H1 (cell line): ENCODE measurements around the gene ILKAP. TPM values are rescaled to one million over a fixed set of nuclear protein-coding genes. Genes with fewer than 3 reads are reported as not detected.
A peak's percentile ranks its signal among the peaks of the same experiment; 100 is the strongest.

Experiments used
- CTCF ChIA-PET: fragments of 300-600 bp; sonication (Branson Sonifier 250); formaldehyde crosslinking; loops from one replicate; lab custom pipeline; 2021; ENCODE audit not compliant: partially characterized antibody; lab: Charles Lee
- POLR2A ChIA-PET: fragments of 300-600 bp; sonication (Branson Sonifier 250); formaldehyde crosslinking; loops from one replicate; lab custom pipeline; 2021; ENCODE audit warnings: inconsistent platforms; ENCODE audit not compliant: partially characterized antibody; lab: Charles Lee
- DNase-seq, 2 experiments: peaks; one replicate each; pipeline versions ENCODE4 v3.0.0 to v3.0.0-alpha.2; 2010 to 2022; ENCODE audit warnings: low spot score in 2 of 2, low read depth in 1 of 2, mixed read lengths in 1 of 2
- FAIRE-seq: peaks from 2 replicates; lab custom pipeline; 2011; peaks lifted over from hg19 to GRCh38; lab: Jason Lieb, UNC
- H2AFZ ChIP-seq: 2 replicates; pipeline ENCODE4 v1.8.1; 2012; ENCODE audit warnings: low read length, inconsistent platforms
- H2AK5ac ChIP-seq: 2 replicates; pipeline ENCODE4 v1.6.1; 2013; ENCODE audit warnings: low read depth, low read length
- H2BK120ac ChIP-seq: replicated peaks from 2 replicates; pipeline ENCODE3; 2013; ENCODE audit warnings: low read depth, low read length, inconsistent platforms
- H2BK12ac ChIP-seq: 2 replicates; pipeline ENCODE4 v1.6.1; 2013; ENCODE audit warnings: low read depth, low read length
- H2BK15ac ChIP-seq: 2 replicates; pipeline ENCODE4 v1.6.1; 2013; ENCODE audit warnings: low read length
- H2BK20ac ChIP-seq: 2 replicates; pipeline ENCODE4 v1.6.1; 2013; ENCODE audit warnings: low read length
- H2BK5ac ChIP-seq: 2 replicates; pipeline ENCODE4 v1.6.1; 2013; ENCODE audit warnings: low read depth, low read length
- H3K14ac ChIP-seq: 2 replicates; pipeline ENCODE4 v1.6.1; 2013; ENCODE audit warnings: inconsistent platforms; ENCODE audit not compliant: insufficient read length
- H3K18ac ChIP-seq: 2 replicates; pipeline ENCODE4 v1.6.1; 2013; ENCODE audit warnings: low read length; ENCODE audit errors: extremely low read depth
- H3K23ac ChIP-seq: 2 replicates; pipeline ENCODE4 v1.6.1; 2013; ENCODE audit warnings: inconsistent platforms; ENCODE audit not compliant: insufficient read length
- H3K23me2 ChIP-seq: 2 replicates; pipeline ENCODE4 v1.6.1; 2013; ENCODE audit warnings: low read depth, low read length
- H3K27ac ChIP-seq: 2 replicates; pipeline ENCODE4 v1.6.1; 2011; ENCODE audit warnings: low read depth, low read length, inconsistent platforms
- H3K27me3 ChIP-seq, 4 experiments: replicated peaks in 1 of 4; 1 replicate in 1 of 4; 2 replicates in 3 of 4; pipeline versions ENCODE4 v1.6.1 to v1.8.1; 2011 to 2013; ENCODE audit warnings: low read length in 3 of 4, mild to moderate bottlenecking in 3 of 4, inconsistent platforms in 2 of 4, mixed read lengths in 2 of 4, moderate library complexity in 1 of 4; ENCODE audit not compliant: control insufficient read depth in 3 of 4, insufficient read depth in 3 of 4; ENCODE audit errors: extremely low read depth in 1 of 4
- H3K36me3 ChIP-seq, 4 experiments: 2 replicates each; pipeline versions ENCODE4 v1.6.1 to v1.8.1; 2011 to 2013; ENCODE audit warnings: mild to moderate bottlenecking in 4 of 4, low read length in 3 of 4, moderate library complexity in 2 of 4, control low read depth in 1 of 4, inconsistent platforms in 1 of 4; ENCODE audit not compliant: insufficient read depth in 4 of 4, control insufficient read depth in 2 of 4
- H3K4ac ChIP-seq: replicated peaks from 2 replicates; pipeline ENCODE3; 2013; ENCODE audit warnings: low read length, low read depth, mixed read lengths, inconsistent platforms; ENCODE audit not compliant: insufficient read length
- H3K4me1 ChIP-seq, 4 experiments: replicated peaks in 1 of 4; 1 replicate in 1 of 4; 2 replicates in 3 of 4; pipeline versions ENCODE4 v1.6.1 to v1.8.1; 2011 to 2013; ENCODE audit warnings: low read length in 3 of 4, inconsistent platforms in 2 of 4, mixed read lengths in 1 of 4; ENCODE audit not compliant: insufficient read depth in 4 of 4, control insufficient read depth in 3 of 4
- H3K4me2 ChIP-seq, 2 experiments: 2 replicates each; pipeline versions ENCODE4 v1.6.1 to v1.8.1; 2011 to 2013; ENCODE audit warnings: low read depth in 2 of 2, low read length in 2 of 2, control low read depth in 1 of 2, inconsistent platforms in 1 of 2, mild to moderate bottlenecking in 1 of 2; ENCODE audit not compliant: insufficient read depth in 1 of 2
- H3K4me3 ChIP-seq, 4 experiments: fragments of 200-600, 300-600 bp in 1 of 4; sonication (generic), shearing (Covaris generic), sonication (Bioruptor Twin) in 1 of 4; 2 replicates each; pipeline versions ENCODE4 v1.5.1 to v1.8.1; 2011 to 2016; ENCODE audit warnings: low read length in 4 of 4, low read depth in 3 of 4, control low read depth in 2 of 4, inconsistent platforms in 2 of 4, mild to moderate bottlenecking in 2 of 4, mixed read lengths in 1 of 4, moderate library complexity in 1 of 4; ENCODE audit not compliant: insufficient read depth in 2 of 4; ENCODE audit errors: extremely low read depth in 1 of 4
- H3K56ac ChIP-seq: replicated peaks from 2 replicates; pipeline ENCODE3; 2013; ENCODE audit warnings: low read depth, mild to moderate bottlenecking, mixed read lengths, low read length, inconsistent platforms; ENCODE audit not compliant: insufficient read length
- H3K79me1 ChIP-seq: 2 replicates; pipeline ENCODE4 v1.6.1; 2013; ENCODE audit warnings: low read depth, low read length, control low read depth
- H3K79me2 ChIP-seq, 2 experiments: 2 replicates each; pipeline versions ENCODE4 v1.6.1 to v1.8.1; 2012 to 2013; ENCODE audit warnings: low read length in 2 of 2, mild to moderate bottlenecking in 2 of 2, inconsistent platforms in 1 of 2; ENCODE audit not compliant: insufficient read depth in 2 of 2, control insufficient read depth in 1 of 2
- H3K9ac ChIP-seq, 4 experiments: replicated peaks in 1 of 4; 1 replicate in 1 of 4; 2 replicates in 3 of 4; pipeline versions ENCODE4 v1.6.1 to v1.8.1; 2011 to 2013; ENCODE audit warnings: low read depth in 3 of 4, low read length in 3 of 4, control low read depth in 2 of 4, mild to moderate bottlenecking in 2 of 4, moderate library complexity in 2 of 4, inconsistent platforms in 1 of 4; ENCODE audit errors: extremely low read depth in 1 of 4
- H3K9me3 ChIP-seq, 2 experiments: 2 replicates each; pipeline versions ENCODE4 v1.6.1 to v1.8.1; 2012 to 2013; ENCODE audit warnings: mild to moderate bottlenecking in 2 of 2, moderate library complexity in 2 of 2, control low read depth in 1 of 2, inconsistent platforms in 1 of 2, low read depth in 1 of 2, low read length in 1 of 2, mixed read lengths in 1 of 2; ENCODE audit not compliant: insufficient read depth in 2 of 2
- H4K20me1 ChIP-seq, 2 experiments: replicated peaks in 1 of 2; 2 replicates each; pipeline versions ENCODE3 to v1.8.1; 2011 to 2013; ENCODE audit warnings: inconsistent platforms in 2 of 2, low read length in 2 of 2, mild to moderate bottlenecking in 1 of 2; ENCODE audit not compliant: insufficient read depth in 2 of 2, control insufficient read depth in 1 of 2
- H4K5ac ChIP-seq: 2 replicates; pipeline ENCODE4 v1.6.1; 2013; ENCODE audit warnings: low read length, low read depth, mixed read lengths, inconsistent platforms; ENCODE audit not compliant: insufficient read length
- H4K8ac ChIP-seq: 2 replicates; pipeline ENCODE4 v1.8.0; 2013; ENCODE audit warnings: mild to moderate bottlenecking, moderate library complexity, low read length, inconsistent platforms; ENCODE audit not compliant: insufficient read depth; ENCODE audit errors: extremely low read depth
- H4K91ac ChIP-seq: replicated peaks from 2 replicates; pipeline ENCODE3; 2013; ENCODE audit warnings: low read length, mixed read lengths, inconsistent platforms; ENCODE audit not compliant: insufficient read length
- BRCA1 ChIP-seq: IDR thresholded peaks from 2 replicates; pipeline ENCODE4 v1.6.1; 2012; ENCODE audit warnings: low read depth, low read length, improper control_type of control experiment
- EGR1 ChIP-seq: IDR thresholded peaks from 2 replicates; pipeline ENCODE4 v1.6.1; 2011; ENCODE audit warnings: low read depth, low read length, borderline replicate concordance
- MAFK ChIP-seq: IDR thresholded peaks from 2 replicates; pipeline ENCODE4 v1.6.1; 2012; ENCODE audit warnings: low read depth, mild to moderate bottlenecking, improper control_type of control experiment, low read length
- SIRT6 ChIP-seq: IDR thresholded peaks from one replicate; pipeline ENCODE4 v1.7.1; 2012; ENCODE audit warnings: low read length, inconsistent platforms
- WGBS, 2 experiments: shearing (Covaris generic) in 1 of 2; methylation state at CpG; one replicate each; pipeline versions ENCODE4 v1.1.6 to v1.1.7; 2013 to 2015; ENCODE audit warnings: low lambda C conversion rate in 2 of 2, mixed read lengths in 2 of 2, inconsistent platforms in 1 of 2, low coverage in 1 of 2, missing lambda C conversion rate in 1 of 2; ENCODE audit not compliant: insufficient replicate concordance in 2 of 2, insufficient coverage in 1 of 2, insufficient read length in 1 of 2; ENCODE audit errors: extremely low coverage in 1 of 2, missing lambda C conversion rate in 1 of 2; 5-methylcytosine and 5-hydroxymethylcytosine counted together
- polyA plus RNA-seq, 7 experiments: library from polyadenylated mRNA; depleted of rRNA in 3 of 7; stranded (reverse) in 5 of 7; unstranded in 2 of 7; fragments of >200 nt in 5 of 7; fragments of 200-250 nt in 2 of 7; gene quantifications; 1 replicate in 5 of 7; 2 replicates in 1 of 7; 4 replicates in 1 of 7; pipeline versions ENCODE4 v1.2.1 to v1.2.3, GENCODE V29; 2011 to 2013; ENCODE audit warnings: missing spikeins in 2 of 7, mixed read lengths in 2 of 7
- total RNA-seq: library from RNA; stranded (reverse); fragmentation: NEBNext Ultra II Directional; extraction: Animal tissue kit (Norgen Biotek cat#: 25700); gene quantifications from 2 replicates; pipeline ENCODE4 v1.2.1, GENCODE V29; 2021

Gene ILKAP
- total and polyA plus RNA-seq, 2 of the 8 experiments (the other 6 are each of a cell fraction or from before 2014, with no cell fraction given), result 23.5 to 33.8 TPM

GRCh38 chr2:238220274-238220891 lies 16.9 kb upstream of the ILKAP start:
- H3K79me1 ChIP-seq, result no peaks in the 10 kb centered on the region
- no peaks in the 10 kb centered on the region for H3K79me2 ChIP-seq
- POLR2A ChIA-PET, result interaction anchor here (0.8 to 1.3 kb wide), 2 partner anchors 16 to 17 kb away, joined by 4 to 5 read pairs; no protein-coding TSS in a partner anchor
- H3K23ac ChIP-seq, result no peak overlapping the region
- WGBS, 2 experiments, result 89% methylated on average over 10 of the region's 10 CpGs; no CpG with 5 or more reads in 1 of the 2 experiments
- no peaks in the 10 kb centered on the region for H3K23me2 ChIP-seq
- no peak overlapping the region for H3K4ac ChIP-seq
- H4K91ac ChIP-seq, result no peak overlapping the region
- TF ChIP-seq MAFK (no peak), EGR1 (no peak), SIRT6 (no peak), BRCA1 (no peak)
- no peak overlapping the region for H2AK5ac ChIP-seq
- FAIRE-seq (no peak), DNase-seq (no peak)
- no peak overlapping the region for H2BK20ac ChIP-seq
- no peak overlapping the region for H3K56ac ChIP-seq
- H2BK120ac ChIP-seq, result no peak overlapping the region
- H4K5ac ChIP-seq, result no peak overlapping the region
- H3K27me3 ChIP-seq, result no peaks in the 10 kb centered on the region
- CTCF ChIA-PET, result interaction anchor here (0.6 to 1.6 kb wide), 3 partner anchors 36 to 80 kb away, joined by 3 to 5 read pairs (median 3); no protein-coding TSS in a partner anchor
- H3K4me3 ChIP-seq, result no peak overlapping the region
- H2AFZ ChIP-seq, result 0 out of 2 replicates have a peak overlapping the region, but pooled peaks have one; percentile 9
- no peak overlapping the region for H3K4me2 ChIP-seq
- H3K9ac ChIP-seq, result no peak overlapping the region
- H4K8ac ChIP-seq, result no peak overlapping the region
- no peaks in the 10 kb centered on the region; a peak in 1 of 4 replicates for H3K9me3 ChIP-seq
- no peak overlapping the region for H2BK12ac ChIP-seq
- no peak overlapping the region for H2BK5ac ChIP-seq
- peaks cover 0 to 4% (median 3%) of the 10 kb centered on the region in 4 experiments; a peak in 5 of 7 replicates for H3K4me1 ChIP-seq
- H3K14ac ChIP-seq, result no peak overlapping the region
- H2BK15ac ChIP-seq, result no peak overlapping the region
- no peaks in the 10 kb centered on the region for H3K36me3 ChIP-seq
- H4K20me1 ChIP-seq, result no peaks in the 10 kb centered on the region
- H3K27ac ChIP-seq, result no peak overlapping the region
- H3K18ac ChIP-seq, result no peak overlapping the region; the same call in 1 of the 2 replicates
